Karpas-422 (cell line): ENCODE measurements around the gene LMTK2. TPM values are rescaled to one million over a fixed set of nuclear protein-coding genes. Genes with fewer than 3 reads are reported as not detected.

Source experiments
- DNase-seq: peaks from one replicate; pipeline ENCODE4 v3.0.0-alpha.2; 2015
- H2AFZ ChIP-seq: fragments of 200-600 bp; sonication (generic); 2 replicates; pipeline ENCODE4 v1.6.1; 2014; ENCODE audit warnings: antibody characterized with exemption, low read length, mixed read lengths
- H3K27ac ChIP-seq: fragments of 200-600 bp; sonication (generic); 2 replicates; pipeline ENCODE4 v1.5.1; 2014; ENCODE audit warnings: mild to moderate bottlenecking, low read length, moderate library complexity
- H3K27me3 ChIP-seq: fragments of 200-600 bp; sonication (generic); 2 replicates; pipeline ENCODE4 v1.6.1; 2014; ENCODE audit warnings: low read length, mixed read lengths
- H3K36me3 ChIP-seq: fragments of 200-600 bp; sonication (generic); 2 replicates; pipeline ENCODE4 v1.6.1; 2014; ENCODE audit warnings: low read length, mixed read lengths; ENCODE audit not compliant: insufficient read depth
- H3K4me1 ChIP-seq: fragments of 200-600 bp; sonication (generic); 2 replicates; pipeline ENCODE4 v1.6.1; 2014; ENCODE audit warnings: mild to moderate bottlenecking, low read length, mixed read lengths
- H3K4me2 ChIP-seq: fragments of 200-600 bp; sonication (generic); 2 replicates; pipeline ENCODE4 v1.6.1; 2014; ENCODE audit warnings: low read length, low read depth, mild to moderate bottlenecking; ENCODE audit not compliant: poor library complexity, severe bottlenecking
- H3K4me3 ChIP-seq: fragments of 200-600 bp; sonication (generic); 2 replicates; pipeline ENCODE4 v1.5.1; 2014; ENCODE audit warnings: mild to moderate bottlenecking, antibody characterized with exemption, low read length, mixed read lengths
- H3K79me2 ChIP-seq: fragments of 200-600 bp; sonication (generic); 2 replicates; pipeline ENCODE4 v1.6.1; 2014; ENCODE audit warnings: mild to moderate bottlenecking, low read length, mixed read lengths
- H3K9ac ChIP-seq: fragments of 200-600 bp; sonication (generic); 2 replicates; pipeline ENCODE4 v1.6.0; 2014; ENCODE audit warnings: low read length
- H3K9me2 ChIP-seq: fragments of 200-600 bp; sonication (generic), shearing (Covaris generic); replicated peaks from 2 replicates; pipeline ENCODE4 v1.6.0; 2014; ENCODE audit warnings: mild to moderate bottlenecking, low read length, moderate library complexity; ENCODE audit not compliant: insufficient read depth
- H3K9me3 ChIP-seq: fragments of 300-700, 200-600 bp; sonication (generic); 2 replicates; pipeline ENCODE4 v1.6.1; 2014; ENCODE audit warnings: low read length, mixed read lengths
- H4K20me1 ChIP-seq: fragments of 200-600 bp; sonication (generic); 2 replicates; pipeline ENCODE4 v1.6.1; 2014; ENCODE audit warnings: mild to moderate bottlenecking, antibody characterized with exemption, low read length, low read depth; ENCODE audit not compliant: insufficient read depth
- total RNA-seq: library from RNA; depleted of rRNA; stranded (reverse); fragments of >200 nt; shearing (Covaris generic); gene quantifications from 2 replicates; pipeline ENCODE4 v1.2.3, GENCODE V29; 2014; ENCODE audit warnings: low replicate concordance

The LMTK2 gene
- total RNA-seq, 1 experiment from 2014 or later, result 9.1 TPM

DNA sequence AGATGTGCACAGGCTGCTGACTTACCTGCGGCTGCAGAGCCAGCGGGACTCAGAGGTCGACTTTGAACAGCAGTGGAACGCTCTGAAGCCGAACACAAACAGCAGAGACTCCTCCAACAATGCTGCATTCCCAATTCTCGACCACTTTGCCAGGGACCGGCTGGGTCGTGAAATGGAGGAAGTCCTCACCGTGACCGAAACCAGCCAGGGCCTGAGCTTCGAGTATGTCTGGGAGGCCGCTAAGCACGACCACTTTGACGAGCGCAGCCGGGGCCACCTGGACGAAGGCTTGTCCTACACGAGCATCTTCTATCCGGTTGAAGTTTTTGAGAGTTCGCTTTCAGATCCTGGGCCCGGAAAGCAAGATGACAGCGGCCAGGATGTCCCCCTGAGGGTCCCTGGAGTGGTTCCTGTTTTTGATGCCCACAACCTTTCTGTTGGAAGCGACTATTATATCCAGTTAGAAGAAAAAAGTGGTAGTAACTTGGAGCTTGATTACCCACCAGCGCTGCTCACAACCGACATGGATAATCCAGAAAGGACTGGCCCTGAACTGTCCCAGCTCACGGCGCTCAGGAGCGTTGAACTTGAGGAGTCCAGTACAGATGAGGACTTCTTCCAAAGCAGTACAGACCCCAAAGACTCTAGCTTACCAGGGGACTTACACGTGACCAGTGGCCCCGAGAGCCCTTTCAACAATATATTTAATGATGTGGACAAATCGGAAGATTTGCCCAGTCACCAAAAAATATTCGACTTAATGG, 85.2 kb downstream of the LMTK2 start:
- H3K4me1 ChIP-seq, result no peaks in the 10 kb centered on the region
- no peaks in the 10 kb centered on the region; the same call in 1 of the 2 replicates for H3K36me3 ChIP-seq
- H3K4me2 ChIP-seq, result no peak overlapping the region
- H2AFZ ChIP-seq, result no peak overlapping the region
- H3K79me2 ChIP-seq, result no peaks in the 10 kb centered on the region
- no peaks in the 10 kb centered on the region for H3K27me3 ChIP-seq
- no peak overlapping the region for H3K27ac ChIP-seq
- no peak for DNase-seq
- no peak overlapping the region for H3K4me3 ChIP-seq
- peaks cover 31% of the 10 kb centered on the region; the same call in 1 of the 2 replicates for H4K20me1 ChIP-seq
- no peaks in the 10 kb centered on the region for H3K9me3 ChIP-seq
- no peak overlapping the region for H3K9ac ChIP-seq
- no peaks in the 10 kb centered on the region for H3K9me2 ChIP-seq

DNA sequence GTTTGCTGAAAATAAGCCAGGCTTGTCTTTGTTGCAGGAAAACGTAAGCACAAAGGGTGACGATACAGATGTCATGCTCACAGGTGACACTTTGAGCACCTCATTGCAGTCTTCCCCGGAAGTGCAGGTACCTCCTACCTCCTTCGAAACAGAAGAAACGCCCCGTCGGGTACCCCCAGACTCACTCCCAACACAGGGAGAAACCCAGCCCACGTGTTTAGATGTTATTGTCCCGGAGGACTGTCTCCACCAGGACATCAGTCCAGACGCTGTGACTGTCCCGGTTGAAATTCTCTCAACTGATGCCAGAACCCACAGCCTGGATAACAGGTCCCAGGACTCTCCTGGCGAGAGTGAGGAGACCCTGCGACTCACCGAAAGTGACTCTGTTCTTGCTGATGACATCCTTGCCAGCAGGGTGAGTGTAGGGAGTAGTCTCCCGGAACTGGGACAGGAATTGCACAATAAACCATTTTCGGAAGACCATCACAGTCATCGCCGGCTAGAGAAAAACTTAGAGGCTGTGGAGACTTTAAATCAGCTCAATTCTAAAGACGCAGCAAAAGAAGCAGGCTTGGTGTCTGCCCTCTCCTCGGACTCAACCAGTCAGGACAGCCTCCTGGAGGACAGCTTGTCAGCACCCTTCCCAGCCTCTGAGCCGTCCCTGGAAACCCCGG, 86.3 kb downstream of the LMTK2 start:
- H4K20me1 ChIP-seq, result peaks cover 42% of the 10 kb centered on the region; the same call in 1 of the 2 replicates
- H3K9me2 ChIP-seq, result no peaks in the 10 kb centered on the region
- no peak for DNase-seq
- H3K4me2 ChIP-seq, result no peak overlapping the region
- H3K79me2 ChIP-seq, result no peaks in the 10 kb centered on the region
- no peaks in the 10 kb centered on the region for H3K27me3 ChIP-seq
- no peak overlapping the region for H2AFZ ChIP-seq
- H3K27ac ChIP-seq, result no peak overlapping the region
- H3K9ac ChIP-seq, result no peak overlapping the region
- H3K4me1 ChIP-seq, result no peaks in the 10 kb centered on the region
- H3K36me3 ChIP-seq, result no peaks in the 10 kb centered on the region; the same call in 1 of the 2 replicates
- no peak overlapping the region for H3K4me3 ChIP-seq
- no peaks in the 10 kb centered on the region for H3K9me3 ChIP-seq

DNA sequence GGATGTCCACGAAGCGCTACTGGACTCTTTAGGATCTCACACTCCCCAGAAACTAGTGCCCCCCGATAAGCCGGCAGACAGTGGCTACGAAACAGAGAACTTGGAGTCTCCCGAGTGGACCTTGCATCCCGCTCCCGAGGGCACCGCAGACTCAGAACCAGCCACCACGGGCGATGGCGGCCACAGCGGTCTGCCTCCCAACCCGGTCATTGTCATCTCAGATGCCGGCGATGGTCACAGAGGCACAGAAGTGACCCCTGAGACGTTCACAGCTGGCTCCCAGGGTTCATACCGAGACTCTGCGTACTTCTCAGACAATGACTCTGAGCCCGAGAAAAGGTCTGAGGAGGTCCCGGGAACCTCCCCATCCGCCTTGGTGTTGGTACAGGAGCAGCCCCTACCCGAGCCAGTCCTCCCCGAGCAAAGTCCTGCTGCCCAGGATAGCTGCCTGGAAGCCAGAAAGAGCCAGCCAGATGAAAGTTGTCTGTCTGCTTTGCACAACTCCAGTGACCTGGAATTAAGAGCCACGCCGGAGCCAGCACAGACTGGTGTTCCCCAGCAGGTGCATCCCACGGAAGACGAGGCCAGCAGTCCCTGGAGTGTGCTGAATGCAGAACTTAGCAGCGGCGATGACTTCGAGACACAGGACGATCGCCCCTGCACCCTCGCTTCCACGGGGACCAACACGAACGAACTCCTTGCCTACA, 87.0 kb downstream of the LMTK2 start:
- no peak overlapping the region for H3K4me2 ChIP-seq
- no peak for DNase-seq
- H3K79me2 ChIP-seq, result no peaks in the 10 kb centered on the region
- H3K9me2 ChIP-seq, result no peaks in the 10 kb centered on the region
- no peak overlapping the region for H3K4me3 ChIP-seq
- H2AFZ ChIP-seq, result no peak overlapping the region
- H3K9me3 ChIP-seq, result no peaks in the 10 kb centered on the region
- H3K9ac ChIP-seq, result no peak overlapping the region
- no peaks in the 10 kb centered on the region; the same call in 1 of the 2 replicates for H3K36me3 ChIP-seq
- no peaks in the 10 kb centered on the region; the same call in 1 of the 2 replicates for H3K27me3 ChIP-seq
- peaks cover 48% of the 10 kb centered on the region for H4K20me1 ChIP-seq
- no peaks in the 10 kb centered on the region for H3K4me1 ChIP-seq
- no peak overlapping the region for H3K27ac ChIP-seq

DNA sequence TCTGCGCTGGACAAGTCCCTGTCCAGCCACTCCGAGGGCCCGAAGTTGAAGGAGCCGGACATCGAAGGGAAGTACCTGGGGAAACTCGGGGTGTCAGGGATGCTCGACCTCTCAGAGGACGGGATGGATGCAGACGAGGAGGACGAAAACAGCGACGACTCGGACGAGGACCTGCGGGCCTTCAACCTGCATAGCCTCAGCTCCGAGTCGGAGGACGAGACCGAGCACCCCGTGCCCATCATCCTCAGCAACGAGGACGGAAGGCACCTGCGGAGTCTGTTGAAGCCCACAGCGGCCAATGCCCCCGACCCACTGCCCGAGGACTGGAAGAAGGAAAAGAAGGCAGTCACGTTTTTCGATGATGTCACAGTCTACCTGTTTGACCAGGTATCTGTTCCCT, 87.5 kb downstream of the LMTK2 start:
- no peak overlapping the region for H3K4me3 ChIP-seq
- no peaks in the 10 kb centered on the region; the same call in 1 of the 2 replicates for H3K36me3 ChIP-seq
- H3K4me2 ChIP-seq, result no peak overlapping the region
- peaks cover 51% of the 10 kb centered on the region for H4K20me1 ChIP-seq
- H2AFZ ChIP-seq, result no peak overlapping the region
- no peaks in the 10 kb centered on the region for H3K9me3 ChIP-seq
- H3K79me2 ChIP-seq, result no peaks in the 10 kb centered on the region
- no peaks in the 10 kb centered on the region for H3K9me2 ChIP-seq
- H3K9ac ChIP-seq, result no peak overlapping the region
- no peak overlapping the region for H3K27ac ChIP-seq
- peaks cover 4% of the 10 kb centered on the region for H3K4me1 ChIP-seq
- DNase-seq, result no peak
- H3K27me3 ChIP-seq, result no peaks in the 10 kb centered on the region; the same call in 1 of the 2 replicates

DNA sequence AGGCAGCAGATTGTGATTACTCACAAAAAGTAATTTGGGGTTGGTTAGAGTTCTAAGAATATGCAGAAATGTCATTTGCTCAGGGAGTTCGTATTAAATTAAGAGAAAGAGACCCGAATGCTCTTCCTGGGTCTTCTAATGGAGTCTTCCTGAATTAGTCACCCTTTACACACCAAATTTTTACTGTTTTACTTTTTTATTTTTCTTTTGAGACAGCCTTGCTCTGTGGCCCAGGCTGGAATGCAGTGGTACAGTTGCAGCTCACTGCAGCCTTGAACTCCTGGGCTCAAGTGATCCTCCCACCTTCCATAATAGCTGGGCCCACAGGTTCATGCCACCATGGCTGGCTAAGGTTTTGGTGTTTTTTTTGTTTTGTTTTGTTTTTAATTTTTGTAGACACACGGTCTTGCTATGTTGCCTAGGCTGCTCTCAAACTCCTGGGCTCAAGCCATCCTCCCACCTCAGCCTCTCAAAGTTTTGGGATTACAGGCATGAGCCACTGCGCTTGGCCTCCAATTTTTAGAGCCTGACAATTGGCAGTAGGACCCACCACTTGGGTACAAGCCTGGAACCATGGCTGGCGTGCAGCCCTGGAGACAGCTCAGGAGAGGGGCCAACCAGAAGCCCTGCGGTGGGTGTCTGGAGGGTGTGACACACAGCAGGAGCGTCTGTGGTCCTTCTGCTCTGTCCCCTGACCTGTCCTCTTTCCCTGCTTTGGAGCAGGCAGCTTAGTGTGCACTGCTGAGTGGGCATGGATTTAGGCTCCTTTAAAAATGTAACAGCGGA, 88.2 kb downstream of the LMTK2 start:
- no peak overlapping the region for H3K4me2 ChIP-seq
- DNase-seq, result no peak
- H2AFZ ChIP-seq, result no peak overlapping the region
- H3K4me3 ChIP-seq, result no peak overlapping the region
- H4K20me1 ChIP-seq, result peaks cover 57% of the 10 kb centered on the region
- no peaks in the 10 kb centered on the region for H3K9me2 ChIP-seq
- peaks cover 10% of the 10 kb centered on the region for H3K4me1 ChIP-seq
- H3K36me3 ChIP-seq, result no peaks in the 10 kb centered on the region
- no peaks in the 10 kb centered on the region for H3K9me3 ChIP-seq
- no peaks in the 10 kb centered on the region for H3K79me2 ChIP-seq
- no peak overlapping the region for H3K9ac ChIP-seq
- H3K27ac ChIP-seq, result no peak overlapping the region
- H3K27me3 ChIP-seq, result no peaks in the 10 kb centered on the region; the same call in 1 of the 2 replicates

DNA sequence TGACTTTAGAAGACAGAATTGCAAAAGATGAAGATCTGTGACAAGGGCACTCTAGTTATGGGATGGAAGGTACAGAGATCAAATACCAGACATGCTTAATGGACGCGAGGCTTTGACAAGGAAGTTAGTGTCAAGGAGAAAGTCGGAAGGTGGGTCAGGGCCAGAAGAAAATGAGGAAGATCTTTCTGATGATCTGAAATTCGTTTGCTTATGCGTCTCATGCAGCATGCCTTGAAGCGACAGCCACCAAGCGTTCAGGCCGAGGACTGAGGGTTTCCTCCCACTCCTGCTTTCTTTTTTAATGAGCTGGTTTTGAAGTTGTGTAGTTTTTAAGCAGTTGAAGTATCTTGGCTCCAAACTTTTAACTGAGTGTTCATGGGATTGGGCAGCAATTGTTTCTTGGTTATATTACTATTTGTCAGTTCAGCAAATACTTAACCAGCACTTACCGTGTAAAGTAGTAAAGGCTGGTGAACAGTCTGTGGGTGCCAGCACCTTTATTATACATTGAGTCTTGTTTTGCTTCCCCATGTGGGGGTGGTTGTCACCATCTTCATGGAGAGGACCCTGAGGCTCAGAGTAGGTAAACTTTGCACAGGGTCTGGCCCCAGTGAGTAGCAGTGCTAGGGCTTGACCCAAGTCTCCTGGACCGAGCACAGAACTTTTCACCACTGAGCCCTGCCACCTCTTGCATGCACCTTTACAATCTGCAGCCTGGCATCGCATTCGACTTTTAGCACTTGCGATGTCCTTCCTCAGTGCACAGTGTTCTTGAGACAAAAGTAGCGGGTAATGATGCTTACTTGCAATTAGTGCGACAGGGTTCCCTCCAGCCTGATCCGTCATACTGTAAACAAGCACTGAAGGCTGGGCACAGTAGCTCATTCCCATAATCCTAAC, 90.3 kb downstream of the LMTK2 start:
- Histone ChIP-seq H3K36me3 (no peaks in the 10 kb centered on the region), H3K9me3 (no peaks in the 10 kb centered on the region), H3K27ac (no peak overlapping the region), H3K9ac (no peak overlapping the region), H3K9me2 (no peaks in the 10 kb centered on the region), H3K79me2 (no peaks in the 10 kb centered on the region), H3K27me3 (no peaks in the 10 kb centered on the region; the same call in 1 of the 2 replicates), H4K20me1 (peaks cover 74% of the 10 kb centered on the region), H3K4me1 (peaks cover 31% of the 10 kb centered on the region), H2AFZ (no peak overlapping the region), H3K4me3 (no peak overlapping the region), H3K4me2 (no peak overlapping the region)
- DNase-seq, result no peak

DNA sequence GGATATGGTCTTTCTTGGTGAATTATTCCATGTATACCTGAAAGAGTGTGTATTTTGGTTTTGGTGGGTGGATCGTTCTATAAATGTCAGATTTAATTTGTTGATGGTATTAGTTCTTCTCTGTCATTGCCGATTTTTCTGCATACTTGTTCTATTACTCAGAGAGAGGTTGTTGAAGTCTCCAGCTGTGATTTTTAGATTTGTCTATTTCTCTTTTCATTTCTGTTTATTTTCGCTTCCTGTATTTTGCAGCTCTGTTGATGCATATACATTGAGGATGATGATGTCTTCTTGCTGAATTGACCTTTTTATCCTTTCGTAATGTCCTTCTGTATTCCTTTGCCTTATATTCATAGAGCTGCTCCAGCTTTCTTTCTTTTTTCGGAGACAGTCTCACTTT, 92.5 kb downstream of the LMTK2 start:
- H3K36me3 ChIP-seq, result no peaks in the 10 kb centered on the region
- no peak overlapping the region for H3K4me2 ChIP-seq
- peaks cover 82% of the 10 kb centered on the region for H4K20me1 ChIP-seq
- no peak for DNase-seq
- no peaks in the 10 kb centered on the region for H3K9me3 ChIP-seq
- H3K9me2 ChIP-seq, result no peaks in the 10 kb centered on the region
- H3K79me2 ChIP-seq, result no peaks in the 10 kb centered on the region
- H3K9ac ChIP-seq, result no peak overlapping the region
- H3K4me3 ChIP-seq, result no peak overlapping the region
- no peaks in the 10 kb centered on the region; the same call in 1 of the 2 replicates for H3K27me3 ChIP-seq
- no peak overlapping the region for H2AFZ ChIP-seq
- peaks cover 47% of the 10 kb centered on the region for H3K4me1 ChIP-seq
- no peak overlapping the region for H3K27ac ChIP-seq
